ENCODE results near the gene POLDIP3. TPM values are rescaled to one million over a fixed set of nuclear protein-coding genes. Genes with fewer than 3 reads are reported as not detected.
"Not testable (repeated sequence)": the region's sequence is repeated elsewhere in the genome, so short reads cannot be mapped to it uniquely, and the experiment has no call there.

POLDIP3 gene
- total RNA-seq, 2 donors from 2014 or later: 81.9 to 102 TPM

DNA sequence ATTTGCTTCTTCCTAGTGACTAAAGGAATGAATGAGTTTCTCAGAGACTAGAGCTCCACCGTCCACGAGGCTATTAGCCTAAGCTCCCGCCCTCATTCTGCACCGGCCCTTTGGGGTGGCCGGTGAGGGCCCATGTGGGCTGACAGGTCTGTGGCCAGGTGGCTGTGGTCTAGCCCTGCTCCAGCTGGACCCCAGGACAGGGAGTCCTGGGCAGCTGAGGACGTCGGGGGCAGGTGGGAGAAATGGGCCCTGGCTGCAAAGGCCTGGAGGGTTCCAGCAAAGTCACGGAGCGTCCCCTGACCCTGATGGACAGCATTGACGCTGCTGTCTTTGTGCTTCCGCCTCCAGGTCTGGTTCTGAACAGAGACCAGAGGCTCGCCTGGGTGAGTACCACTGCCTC is 48.7 kb downstream of the POLDIP3 start:
- Mint-ChIP-seq H3K4me3 (no peak overlapping the region), H3K27ac (no peak overlapping the region), H3K36me3 (ENCODE audit: low read depth) (peaks cover 32% of the 10 kb centered on the region), H3K4me1 (peaks cover 5% of the 10 kb centered on the region), H3K9me3 (no peaks in the 10 kb centered on the region), H3K27me3 (ENCODE audit: insufficient read depth) (no peaks in the 10 kb centered on the region)
- Histone ChIP-seq H3K9ac (ENCODE audit: extremely low read depth, low read length, poor library complexity, severe bottlenecking) (no peak overlapping the region), H3K4me1 (ENCODE audit: control insufficient read depth, insufficient read depth, low read length) (no peaks in the 10 kb centered on the region), H3K27me3 (ENCODE audit: control insufficient read depth, insufficient read depth, low read length, poor library complexity, severe bottlenecking) (no peaks in the 10 kb centered on the region), H3K27ac (ENCODE audit: low read depth, low read length) (no peak overlapping the region), H3K4me3 (ENCODE audit: low read length) (no peak overlapping the region), H3K9me3 (ENCODE audit: control insufficient read depth, low read length) (no peaks in the 10 kb centered on the region), H3K36me3 (ENCODE audit: control insufficient read depth, insufficient read depth, low read length) (peaks cover 67% of the 10 kb centered on the region)
- DNase-seq: no peak
- TF ChIP-seq CTCF (conservative IDR thresholded peaks at IDR 0.05): no peak
- WGBS, 2 experiments (ENCODE audit: insufficient coverage in 1 of 2, insufficient read length in 1 of 2): 95 to 96% methylated on average over 8 to 12 of the region's 12 CpGs

DNA sequence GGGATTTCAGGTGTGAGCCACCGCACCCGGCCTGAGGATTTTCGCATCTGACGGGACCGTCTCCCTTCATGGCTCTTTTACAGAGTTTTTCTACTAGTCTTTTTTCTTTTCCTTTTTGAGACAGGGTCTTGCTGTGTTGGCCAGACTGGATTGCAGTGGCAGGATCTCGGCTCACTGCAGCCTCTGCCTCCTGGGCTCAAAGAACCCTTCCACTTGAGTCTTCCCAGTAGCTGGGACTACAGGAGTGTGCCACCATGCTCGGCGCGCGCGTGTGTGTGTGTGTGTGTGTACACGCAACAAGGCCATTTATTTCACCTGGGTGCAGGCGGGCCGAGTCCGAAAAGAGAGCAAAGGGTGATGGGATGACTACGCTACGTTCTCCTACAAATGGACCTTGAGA is 50.0 kb downstream of the POLDIP3 start:
- H3K27ac ChIP-seq (ENCODE audit: low read depth, low read length): no peak overlapping the region
- TF ChIP-seq CTCF (conservative IDR thresholded peaks at IDR 0.05): no peak
- H3K4me1 ChIP-seq (ENCODE audit: control insufficient read depth, insufficient read depth, low read length): no peaks in the 10 kb centered on the region
- no peak overlapping the region for H3K4me3 ChIP-seq (ENCODE audit: low read length)
- no peak for DNase-seq
- peaks cover 71% of the 10 kb centered on the region for H3K36me3 ChIP-seq (ENCODE audit: control insufficient read depth, insufficient read depth, low read length)
- H3K27ac Mint-ChIP-seq: no peak overlapping the region
- no peaks in the 10 kb centered on the region for H3K27me3 Mint-ChIP-seq (ENCODE audit: insufficient read depth)
- peaks cover 5% of the 10 kb centered on the region for H3K4me1 Mint-ChIP-seq
- H3K4me3 Mint-ChIP-seq: no peak overlapping the region
- peaks cover 26% of the 10 kb centered on the region for H3K36me3 Mint-ChIP-seq (ENCODE audit: low read depth)
- H3K9ac ChIP-seq (ENCODE audit: extremely low read depth, low read length, poor library complexity, severe bottlenecking): no peak overlapping the region
- 97 to 98% methylated on average over 9 to 17 of the region's 17 CpGs for WGBS, 2 experiments (ENCODE audit: insufficient coverage in 1 of 2, insufficient read length in 1 of 2)
- no peaks in the 10 kb centered on the region for H3K9me3 Mint-ChIP-seq
- H3K9me3 ChIP-seq (ENCODE audit: control insufficient read depth, low read length): no peaks in the 10 kb centered on the region
- H3K27me3 ChIP-seq (ENCODE audit: control insufficient read depth, insufficient read depth, low read length, poor library complexity, severe bottlenecking): no peaks in the 10 kb centered on the region

DNA sequence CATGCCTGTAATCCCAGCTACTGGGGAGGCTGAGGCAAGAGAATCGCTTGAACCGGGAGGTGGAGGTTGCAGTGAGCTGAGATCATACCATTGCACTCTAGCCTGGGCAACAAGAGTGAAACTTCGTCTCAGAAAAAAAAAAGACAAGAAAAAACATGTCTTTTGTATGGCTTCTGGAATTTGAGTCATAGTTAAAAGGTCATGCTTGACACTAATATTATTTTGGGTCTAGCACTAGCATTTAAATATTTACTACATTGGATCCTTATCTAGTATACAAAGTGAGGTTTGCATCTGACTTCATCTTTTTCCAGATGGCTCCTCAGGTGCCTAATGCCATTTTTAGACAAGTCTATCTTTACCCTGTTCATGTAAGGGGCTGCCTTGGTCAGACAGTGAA is 50.7 kb downstream of the POLDIP3 start:
- H3K27ac Mint-ChIP-seq; H3K9me3 Mint-ChIP-seq; H3K4me3 ChIP-seq (ENCODE audit: low read length); H3K9me3 ChIP-seq (ENCODE audit: control insufficient read depth, low read length); H3K27me3 ChIP-seq (ENCODE audit: control insufficient read depth, insufficient read depth, low read length, poor library complexity, severe bottlenecking); H3K4me1 ChIP-seq (ENCODE audit: control insufficient read depth, insufficient read depth, low read length); DNase-seq; H3K9ac ChIP-seq (ENCODE audit: extremely low read depth, low read length, poor library complexity, severe bottlenecking); H3K4me3 Mint-ChIP-seq; H3K27me3 Mint-ChIP-seq (ENCODE audit: insufficient read depth); H3K27ac ChIP-seq (ENCODE audit: low read depth, low read length); H3K4me1 Mint-ChIP-seq: not testable (repeated sequence)
- 91 to 93% methylated on average over 3 of the region's 3 CpGs for WGBS, 2 experiments (ENCODE audit: insufficient coverage in 1 of 2, insufficient read length in 1 of 2)
- H3K36me3 ChIP-seq (ENCODE audit: control insufficient read depth, insufficient read depth, low read length): peaks cover 64% of the 10 kb centered on the region
- H3K36me3 Mint-ChIP-seq (ENCODE audit: low read depth): peaks cover 23% of the 10 kb centered on the region

- Mint-ChIP-seq H3K9me3 (no peaks in the 10 kb centered on the region), H3K27ac (peak overlapping the region; percentile 45), H3K4me1 (peaks cover 5% of the 10 kb centered on the region), H3K4me3 (no peak overlapping the region), H3K27me3 (ENCODE audit: insufficient read depth) (no peaks in the 10 kb centered on the region), H3K36me3 (ENCODE audit: low read depth) (peaks cover 22% of the 10 kb centered on the region)
- Histone ChIP-seq H3K27me3 (ENCODE audit: control insufficient read depth, insufficient read depth, low read length, poor library complexity, severe bottlenecking) (no peaks in the 10 kb centered on the region), H3K4me3 (ENCODE audit: low read length) (no peak overlapping the region), H3K9ac (ENCODE audit: extremely low read depth, low read length, poor library complexity, severe bottlenecking) (no peak overlapping the region), H3K27ac (ENCODE audit: low read depth, low read length) (no peak overlapping the region), H3K9me3 (ENCODE audit: control insufficient read depth, low read length) (no peaks in the 10 kb centered on the region), H3K4me1 (ENCODE audit: control insufficient read depth, insufficient read depth, low read length) (no peaks in the 10 kb centered on the region), H3K36me3 (ENCODE audit: control insufficient read depth, insufficient read depth, low read length) (peaks cover 56% of the 10 kb centered on the region)
- no peak for DNase-seq
- WGBS, 2 experiments (ENCODE audit: insufficient coverage in 1 of 2, insufficient read length in 1 of 2): 98 to 100% methylated on average over 1 to 2 of the region's 2 CpGs
- TF ChIP-seq CTCF (conservative IDR thresholded peaks at IDR 0.05): no peak
Observed at GRCh38 chr22:42562684-42563083, 52.0 kb downstream of the POLDIP3 start.
